ENCODE data around the gene NAA60. TPM values are rescaled to one million over a fixed set of nuclear protein-coding genes. Genes with fewer than 3 reads are reported as not detected.

NAA60 gene
- polyA plus RNA-seq, 1 of the 3 experiments (the other 2 are of a cell fraction) = 17.2 TPM

DNA sequence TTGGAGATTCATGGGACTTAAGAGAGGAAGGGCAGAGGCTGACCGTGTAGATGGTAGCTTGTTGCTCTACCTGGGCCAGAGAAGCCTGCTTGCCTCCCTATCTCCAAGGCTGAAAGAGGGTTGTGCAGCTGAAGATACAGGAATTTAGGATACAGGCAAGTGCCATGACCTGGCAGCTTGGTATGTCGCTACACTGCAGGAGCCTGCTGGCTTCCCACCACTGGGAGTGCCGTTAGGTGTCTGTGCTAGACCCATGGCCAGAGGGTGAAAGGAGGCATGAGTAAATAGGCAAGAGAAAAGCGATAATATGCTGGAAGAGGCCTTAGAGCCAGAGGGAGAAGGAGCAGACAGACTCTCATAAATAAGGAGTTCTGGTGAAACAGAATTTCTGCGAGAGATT lies 10.6 kb downstream of the NAA60 start:
- Histone ChIP-seq H3K4me3 (ENCODE audit: low read depth in 2 of 2, low read length in 1 of 2) (no peak overlapping the region), H3K27me3 (ENCODE audit: insufficient read depth) (no peaks in the 10 kb centered on the region), H2AFZ (ENCODE audit: low read depth) (no peak overlapping the region), H3K9me3 (no peaks in the 10 kb centered on the region), H3K27ac (ENCODE audit: low read depth in 2 of 2, low read length in 1 of 2) (no peak overlapping the region), H3F3A (replicated peaks; ENCODE audit: insufficient read depth) (no peaks in the 10 kb centered on the region), H3K36me3 (replicated peaks in 1 of 2; ENCODE audit: control insufficient read depth in 1 of 2, insufficient read depth in 2 of 2, low read length in 1 of 2) (peaks cover 0 to 4% of the 10 kb centered on the region in 2 experiments), H3K4me1 (ENCODE audit: control insufficient read depth in 1 of 2, insufficient read depth in 2 of 2, low read depth in 1 of 2, low read length in 1 of 2) (peaks cover 0 to 8% of the 10 kb centered on the region in 2 experiments; a peak in 3 of 4 replicates), H4K20me1 (ENCODE audit: insufficient read depth) (no peaks in the 10 kb centered on the region), H3K4me2 (no peak overlapping the region), H3K9ac (no peak overlapping the region), H3K79me2 (ENCODE audit: insufficient read depth) (peaks cover 14% of the 10 kb centered on the region), H3K9me2 (no peaks in the 10 kb centered on the region)
- 92% methylated on average over 5 of the region's 5 CpGs for WGBS (ENCODE audit: low lambda C conversion rate)
- POLR2A ChIA-PET = interaction anchor here (1.0 kb wide), 1 partner anchor 10 kb away, joined by 3 read pairs; no protein-coding TSS in a partner anchor
- DNase-seq = no peak
- CTCF ChIA-PET = no interaction called here
- TF ChIP-seq EZH2phosphoT487 (IDR thresholded peaks at IDR 0.05; ENCODE audit: borderline replicate concordance, low read depth) = no peak
- TF ChIP-seq RFX5 (IDR thresholded peaks at IDR 0.05; ENCODE audit: low read length) = no peak
- TF ChIP-seq, protein P1, sequence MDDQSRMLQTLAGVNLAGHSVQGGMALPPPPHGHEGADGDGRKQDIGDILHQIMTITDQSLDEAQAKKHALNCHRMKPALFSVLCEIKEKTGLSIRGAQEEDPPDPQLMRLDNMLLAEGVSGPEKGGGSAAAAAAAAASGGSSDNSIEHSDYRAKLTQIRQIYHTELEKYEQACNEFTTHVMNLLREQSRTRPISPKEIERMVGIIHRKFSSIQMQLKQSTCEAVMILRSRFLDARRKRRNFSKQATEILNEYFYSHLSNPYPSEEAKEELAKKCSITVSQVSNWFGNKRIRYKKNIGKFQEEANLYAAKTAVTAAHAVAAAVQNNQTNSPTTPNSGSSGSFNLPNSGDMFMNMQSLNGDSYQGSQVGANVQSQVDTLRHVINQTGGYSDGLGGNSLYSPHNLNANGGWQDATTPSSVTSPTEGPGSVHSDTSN (IDR thresholded peaks at IDR 0.05) = no peak
- TF ChIP-seq FOSL2 (IDR thresholded peaks at IDR 0.05; ENCODE audit: borderline replicate concordance, low read depth) = no peak
- TF ChIP-seq GATA2 (CRISPR knock-in tag; IDR thresholded peaks at IDR 0.05) = no peak
- no peak for TF ChIP-seq SMC3 (IDR thresholded peaks at IDR 0.05; ENCODE audit: low read depth, low read length)
- TF ChIP-seq GABPA (IDR thresholded peaks at IDR 0.05; ENCODE audit: low read depth) = no peak
- no peak for TF ChIP-seq SIN3A (IDR thresholded peaks at IDR 0.05; ENCODE audit: borderline replicate concordance, low read depth, low read length)
- no peak for TF ChIP-seq YY1 (IDR thresholded peaks at IDR 0.05; ENCODE audit: low read depth)
- TF ChIP-seq FOXJ3 (CRISPR knock-in tag; IDR thresholded peaks at IDR 0.05) = no peak
- TF ChIP-seq NRF1 (IDR thresholded peaks at IDR 0.05; ENCODE audit: low read depth, low read length) = no peak
- no peak for TF ChIP-seq EP300 (IDR thresholded peaks at IDR 0.05; ENCODE audit: borderline replicate concordance in 1 of 2, low read depth in 1 of 2, low read length in 1 of 2)
- TF ChIP-seq JUND (IDR thresholded peaks at IDR 0.05) = no peak
- no peak for TF ChIP-seq RAD21 (IDR thresholded peaks at IDR 0.05; ENCODE audit: low read length)
- no peak for TF ChIP-seq MEF2A (IDR thresholded peaks at IDR 0.05; ENCODE audit: borderline replicate concordance, low read depth)
- TF ChIP-seq REST (IDR thresholded peaks at IDR 0.05; ENCODE audit: low read depth, low read length) = no peak
- TF ChIP-seq TCF12 (IDR thresholded peaks at IDR 0.05) = no peak
- no peak for TF ChIP-seq TAF1 (IDR thresholded peaks at IDR 0.05; ENCODE audit: borderline replicate concordance, low read depth, low read length)
